Measurements from ENCODE around the gene MICAL3.

The MICAL3 gene

GRCh38 chr22:17739196-17739975, 285.0 kb downstream of the MICAL3 start:
- TF ChIP-seq, protein P1, sequence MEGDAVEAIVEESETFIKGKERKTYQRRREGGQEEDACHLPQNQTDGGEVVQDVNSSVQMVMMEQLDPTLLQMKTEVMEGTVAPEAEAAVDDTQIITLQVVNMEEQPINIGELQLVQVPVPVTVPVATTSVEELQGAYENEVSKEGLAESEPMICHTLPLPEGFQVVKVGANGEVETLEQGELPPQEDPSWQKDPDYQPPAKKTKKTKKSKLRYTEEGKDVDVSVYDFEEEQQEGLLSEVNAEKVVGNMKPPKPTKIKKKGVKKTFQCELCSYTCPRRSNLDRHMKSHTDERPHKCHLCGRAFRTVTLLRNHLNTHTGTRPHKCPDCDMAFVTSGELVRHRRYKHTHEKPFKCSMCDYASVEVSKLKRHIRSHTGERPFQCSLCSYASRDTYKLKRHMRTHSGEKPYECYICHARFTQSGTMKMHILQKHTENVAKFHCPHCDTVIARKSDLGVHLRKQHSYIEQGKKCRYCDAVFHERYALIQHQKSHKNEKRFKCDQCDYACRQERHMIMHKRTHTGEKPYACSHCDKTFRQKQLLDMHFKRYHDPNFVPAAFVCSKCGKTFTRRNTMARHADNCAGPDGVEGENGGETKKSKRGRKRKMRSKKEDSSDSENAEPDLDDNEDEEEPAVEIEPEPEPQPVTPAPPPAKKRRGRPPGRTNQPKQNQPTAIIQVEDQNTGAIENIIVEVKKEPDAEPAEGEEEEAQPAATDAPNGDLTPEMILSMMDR (IDR thresholded peaks at IDR 0.05; ENCODE audit: control insufficient read depth, extremely low read depth, insufficient read depth): no peak
- no peak for DNase-seq (ENCODE audit: low read depth)
- H3K4me3 ChIP-seq (ENCODE audit: low read depth, low read length): no peak overlapping the region

GRCh38 chr22:17738386-17739128, 285.8 kb downstream of the MICAL3 start:
- no peak overlapping the region for H3K4me3 ChIP-seq (ENCODE audit: low read depth, low read length)
- DNase-seq (ENCODE audit: low read depth): no peak
- TF ChIP-seq, protein P1 (IDR thresholded peaks at IDR 0.05; ENCODE audit: control insufficient read depth, extremely low read depth, insufficient read depth): no peak
